Caki2 (cell line): ENCODE data around the gene SLC17A9. TPM values are rescaled to one million over a fixed set of nuclear protein-coding genes. Genes with fewer than 3 reads are reported as not detected.

Experiments used
- DNase-seq: peaks from one replicate; pipeline ENCODE4 v3.0.0-alpha.2; 2015; ENCODE audit warnings: low read depth
- in situ Hi-C: cut with HindIII; loops from 2 replicates; pipeline ENCODE4 v1.10.0; 2016; ENCODE audit warnings: low sequenced_read_pairs, low pct_unique_long_range_greater_than_20kb, mixed read lengths
- total RNA-seq: library from RNA; depleted of rRNA; stranded (reverse); fragments of >200 nt; shearing (Covaris generic); gene quantifications from 2 replicates; pipeline ENCODE4 v1.2.3, GENCODE V29; 2014; ENCODE audit warnings: low replicate concordance

SLC17A9 gene
- total RNA-seq, 1 experiment from 2014 or later, result 5.5 TPM

DNA sequence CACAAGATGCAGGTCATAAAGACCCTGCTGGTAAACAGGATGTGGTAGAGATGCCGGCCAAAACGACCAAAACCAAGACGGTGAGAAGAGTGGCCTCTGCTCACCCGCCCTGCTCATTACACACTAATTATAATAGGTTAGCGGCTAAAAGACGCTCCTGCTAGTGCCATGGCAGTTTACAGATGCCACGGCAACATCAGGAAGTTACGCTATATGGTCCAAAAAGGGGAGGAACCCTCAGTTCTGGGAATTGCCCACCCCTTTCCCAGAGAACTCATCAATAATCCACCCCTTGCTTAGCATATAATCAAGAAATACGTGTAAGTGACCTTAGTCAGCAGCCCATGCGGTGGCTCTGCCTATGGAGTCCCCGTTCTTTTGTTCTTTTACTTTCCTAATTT, 36.7 kb downstream of the SLC17A9 start:
- in situ Hi-C loops, result no loop called here
- DNase-seq, result no peak

- in situ Hi-C loops, result no loop called here
- DNase-seq, result no peak
Measured at GRCh38 chr20:62990306-62990825, 37.9 kb downstream of the SLC17A9 start.

- DNase-seq, result no peak
- in situ Hi-C loops, result no loop called here
Measured at GRCh38 chr20:62991196-62991807, 38.8 kb downstream of the SLC17A9 start.

- DNase-seq, result no peak
- in situ Hi-C loops, result no loop called here
Measured at GRCh38 chr20:62991863-62992262, 39.4 kb downstream of the SLC17A9 start.

DNA sequence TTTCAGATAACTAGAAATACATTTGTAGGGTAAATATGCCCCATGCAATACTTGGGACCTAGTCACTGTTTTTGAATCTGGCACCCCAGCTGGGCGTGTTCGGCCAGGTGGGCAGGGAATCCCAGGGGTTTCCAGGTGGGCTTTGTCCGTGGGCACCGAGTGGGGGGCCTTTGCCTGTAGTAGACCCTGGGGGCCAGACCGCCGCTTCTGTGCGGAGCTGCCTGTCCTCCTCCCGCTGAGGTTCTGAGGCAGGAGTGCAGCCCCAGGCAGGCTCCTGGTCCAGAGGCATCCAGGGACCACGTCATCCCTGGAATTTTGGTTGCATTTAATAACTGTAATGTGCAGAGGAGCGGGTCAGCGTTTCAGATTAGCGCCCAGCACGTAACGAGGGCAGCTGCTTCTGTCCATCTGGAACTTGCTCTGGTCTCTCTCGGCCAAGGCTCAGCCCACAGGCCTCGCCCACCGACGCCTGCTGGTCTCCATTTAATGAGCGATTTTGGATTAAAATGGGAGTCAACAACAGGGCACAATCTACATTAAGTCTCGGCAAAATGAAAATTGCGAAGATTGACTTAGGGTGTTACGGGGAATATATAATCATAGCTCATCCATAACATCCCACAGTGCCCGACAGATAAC, 41.5 kb downstream of the SLC17A9 start:
- in situ Hi-C loops, result no loop called here
- no peak for DNase-seq

GRCh38 chr20:62994869-62995281, 42.4 kb downstream of the SLC17A9 start:
- in situ Hi-C loops, result no loop called here
- no peak for DNase-seq

- in situ Hi-C loops, result no loop called here
- no peak for DNase-seq
Measured at GRCh38 chr20:62995481-62995880, 43.0 kb downstream of the SLC17A9 start.

DNA sequence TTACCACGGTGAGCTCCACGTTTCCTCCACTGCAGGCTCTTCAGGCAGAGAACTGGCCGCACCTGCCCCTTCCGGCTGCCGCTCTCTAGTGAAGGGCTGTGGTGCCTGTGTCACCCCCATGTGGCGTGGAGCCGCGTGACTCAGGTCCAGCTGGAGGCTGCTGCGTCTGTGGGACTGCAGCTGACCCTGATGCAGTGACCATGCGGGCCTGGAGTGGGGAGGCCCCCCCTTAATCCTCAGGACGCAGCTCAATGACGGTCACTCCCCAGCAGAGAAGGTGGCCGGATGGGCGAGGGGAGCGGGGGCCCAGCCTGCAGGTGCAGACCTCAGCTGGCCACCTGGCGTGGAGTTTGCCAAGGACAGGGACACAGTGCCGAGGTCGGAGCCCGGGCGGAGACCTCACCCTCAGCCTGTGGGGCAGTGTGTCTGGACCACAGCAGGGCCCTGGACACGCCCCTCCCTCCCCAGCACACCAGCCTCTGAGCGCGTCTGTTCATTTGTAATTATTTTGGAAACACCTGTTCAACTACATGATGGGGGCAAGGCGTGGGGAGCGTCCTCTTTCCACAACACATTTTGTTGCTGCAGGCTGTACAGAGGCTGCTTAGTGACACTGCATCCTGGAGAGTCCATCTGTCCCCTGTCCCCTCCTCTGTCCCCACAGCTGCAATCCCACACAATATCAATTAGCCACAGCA, 43.5 kb downstream of the SLC17A9 start:
- in situ Hi-C loops, result no loop called here
- no peak for DNase-seq

GRCh38 chr20:62996596-62996982, 44.1 kb downstream of the SLC17A9 start:
- in situ Hi-C loops, result no loop called here

GRCh38 chr20:62997417-62998035, 45.0 kb downstream of the SLC17A9 start:
- no peak for DNase-seq
- in situ Hi-C loops, result no loop called here

More at GRCh38 chr20:62996596-62996982, 44.1 kb downstream of the SLC17A9 start:
- DNase-seq, result no peak

- no peak for DNase-seq
- in situ Hi-C loops, result no loop called here
Measured at GRCh38 chr20:62998449-62998848, 45.9 kb downstream of the SLC17A9 start.

DNA sequence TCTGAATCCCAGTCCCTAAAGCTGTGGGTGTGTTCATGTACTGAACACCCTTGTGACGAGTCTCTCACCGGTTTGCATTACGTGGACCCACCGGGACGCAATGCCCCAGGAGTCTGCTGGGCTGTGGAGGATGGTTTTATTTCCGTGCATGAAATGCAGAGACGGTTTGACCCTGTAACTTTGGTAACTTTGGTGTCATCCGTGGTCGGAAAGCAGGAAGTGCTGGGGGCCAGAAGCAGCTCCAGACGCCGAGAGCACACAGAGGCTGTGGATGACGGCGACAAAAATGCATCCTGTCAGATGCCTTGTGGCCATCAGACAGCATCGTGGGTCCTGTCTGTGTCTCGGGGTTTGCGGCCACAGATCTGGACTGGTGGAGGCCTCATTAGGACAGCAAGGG, 47.1 kb downstream of the SLC17A9 start:
- DNase-seq, result no peak
- in situ Hi-C loops, result no loop called here

DNA sequence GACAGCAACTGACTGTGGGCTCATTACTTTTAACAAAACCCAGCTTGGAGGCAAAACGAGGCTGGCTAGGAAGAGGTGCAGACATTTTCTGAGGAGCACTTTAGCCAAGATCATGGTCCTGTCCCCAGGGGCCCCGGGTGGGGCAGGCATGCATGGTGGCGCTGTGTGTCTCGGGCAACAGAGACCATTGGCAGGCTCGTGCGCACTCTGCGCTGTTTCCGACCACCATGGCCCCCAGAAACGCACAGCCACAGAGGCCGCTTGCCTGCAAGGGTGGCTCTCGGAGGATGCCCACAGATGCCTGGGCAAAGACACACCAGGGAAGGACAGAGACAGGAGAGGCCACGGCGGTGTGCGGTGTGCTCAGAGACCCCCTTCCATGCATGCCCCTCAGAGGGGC, 47.5 kb downstream of the SLC17A9 start:
- in situ Hi-C loops, result loop anchor here (25.0 kb wide), 1 partner anchor 138 kb away; the partner anchor contains the start of gene TCFL5
- no peak for DNase-seq

DNA sequence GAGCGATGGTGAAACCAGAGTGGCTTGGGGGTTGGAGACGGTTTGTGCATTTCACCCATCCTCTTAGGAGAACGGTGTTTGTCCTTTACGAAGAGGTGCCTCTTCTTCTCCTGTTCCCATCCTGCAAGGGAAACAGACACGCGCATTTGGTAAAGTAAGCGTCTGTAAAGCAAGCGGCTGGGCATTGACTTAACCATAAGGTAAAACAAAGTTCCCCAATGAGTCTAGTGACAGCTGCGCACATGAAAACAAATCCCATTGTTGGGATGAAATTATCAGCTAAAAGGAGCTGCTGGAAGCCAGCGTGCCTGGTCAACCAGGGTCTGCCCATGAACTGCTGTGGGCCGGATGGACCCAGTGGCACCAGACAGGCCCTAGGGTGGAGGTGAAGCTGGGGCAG, 48.4 kb downstream of the SLC17A9 start:
- in situ Hi-C loops, result loop anchor here (25.0 kb wide), 1 partner anchor 139 kb away; the partner anchor contains the start of gene TCFL5
- DNase-seq, result no peak

- DNase-seq, result no peak
- in situ Hi-C loops, result loop anchor here (25.0 kb wide), 1 partner anchor 140 kb away; the partner anchor contains the start of gene TCFL5
Measured at GRCh38 chr20:63002511-63002910, 50.0 kb downstream of the SLC17A9 start.

- in situ Hi-C loops, result loop anchor here (25.0 kb wide), 1 partner anchor 141 kb away; the partner anchor contains the start of gene TCFL5
- DNase-seq, result no peak
Measured at GRCh38 chr20:63003546-63003945, 51.0 kb downstream of the SLC17A9 start.

DNA sequence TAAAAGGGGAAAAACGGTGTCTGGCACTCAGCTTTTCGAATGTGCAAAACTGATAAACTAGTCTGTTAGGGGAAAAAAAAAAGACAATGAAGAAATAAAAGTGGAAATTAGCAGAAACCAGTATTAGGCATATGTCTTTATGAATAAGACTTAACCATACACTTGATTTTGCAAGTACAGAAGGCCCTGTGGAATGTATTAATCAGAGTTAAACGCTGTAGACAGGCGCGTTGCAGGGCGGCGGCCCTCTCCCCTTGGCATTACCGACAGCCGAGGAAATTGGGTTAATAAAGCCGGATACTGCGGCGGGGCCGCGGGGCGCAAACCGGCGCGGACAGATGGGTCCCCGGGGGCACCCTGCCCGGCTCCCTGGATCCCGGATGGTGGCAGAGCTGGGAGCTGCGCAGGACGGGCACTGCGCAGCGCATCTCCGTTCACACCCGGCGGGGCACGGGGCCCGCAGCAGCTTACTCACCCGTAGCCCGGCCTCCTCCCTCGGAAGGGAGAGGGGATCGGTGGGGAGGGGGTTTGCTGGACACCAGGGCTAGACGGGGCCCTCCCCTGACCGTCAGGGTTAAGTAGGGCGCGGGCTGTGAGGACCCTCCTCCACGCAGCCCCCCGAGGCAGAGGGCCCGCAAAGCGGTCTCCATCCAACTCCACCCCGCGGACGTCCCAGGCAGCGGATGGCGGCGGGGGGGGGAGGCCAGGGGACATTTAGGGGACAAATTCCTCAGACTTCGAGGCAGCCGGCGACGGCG, 52.3 kb downstream of the SLC17A9 start:
- in situ Hi-C loops, result loop anchor here (25.0 kb wide), 1 partner anchor 142 kb away; the partner anchor contains the start of gene TCFL5

DNA sequence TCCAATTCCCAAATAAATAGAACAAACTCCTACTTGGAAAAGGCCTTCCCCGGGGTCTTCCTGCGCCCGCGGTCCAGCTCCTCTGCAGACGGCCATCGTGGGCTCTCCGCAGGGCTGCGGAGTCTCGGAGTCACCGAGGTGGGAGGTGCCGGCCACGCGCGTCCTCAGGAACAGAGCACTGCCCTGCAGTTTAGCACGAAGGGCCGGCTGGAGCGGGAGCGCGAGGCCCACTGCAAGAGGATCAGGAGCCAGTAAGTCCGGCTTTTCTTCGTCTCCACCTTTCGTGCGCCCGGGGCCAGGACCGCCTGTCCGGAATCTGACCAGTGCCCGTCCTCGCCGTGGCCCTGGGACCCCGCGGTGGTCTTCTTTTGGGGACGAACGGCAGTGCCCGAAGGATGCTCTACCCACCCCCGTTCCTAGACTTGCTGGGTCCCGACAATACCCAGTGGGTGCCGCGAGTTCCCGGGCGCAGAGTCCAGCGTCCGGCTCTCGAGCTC, 52.9 kb downstream of the SLC17A9 start:
- in situ Hi-C loops, result loop anchor here (25.0 kb wide), 1 partner anchor 143 kb away; the partner anchor contains the start of gene TCFL5
- no peak for DNase-seq

More for the DNA sequence above, 52.3 kb downstream of the SLC17A9 start:
- no peak for DNase-seq
